CD4-positive, alpha-beta T cell treated with Interleukin-17A for 1 hour (primary cell): ENCODE data around the gene CELF6.

Experiments
- DNase-seq: peaks from one replicate; pipeline ENCODE4 v3.0.0-alpha.2; 2020

Gene CELF6

GRCh38 chr15:72319985-72320671 is at the start of gene CELF6:
CELF6 (minus strand) TSS chr15:72320157; CDS start chr15:72319874, 283 bp downstream.
- DNase-seq = peak; percentile 89

DNA sequence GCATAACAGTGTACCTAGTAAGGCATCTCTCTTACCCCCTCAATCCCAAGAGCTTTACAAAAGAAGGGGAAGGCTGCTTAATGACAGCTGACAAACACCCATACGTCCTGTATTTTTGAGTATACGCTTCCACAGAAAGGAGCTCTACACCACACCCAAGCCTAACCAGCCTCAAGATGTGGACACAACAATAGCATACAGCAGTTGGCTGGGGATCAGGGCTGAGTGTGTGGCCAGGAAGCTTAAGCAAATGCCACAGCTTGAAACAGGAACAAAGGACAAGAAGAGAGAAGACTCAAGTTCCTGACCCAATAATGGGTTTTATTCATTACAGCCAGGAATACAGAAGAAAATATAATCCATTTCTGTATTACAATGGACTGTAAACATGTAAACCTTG is 48.9 kb upstream of the CELF6 start:
- no peak for DNase-seq

- no peak for DNase-seq
These were observed 48.4 kb upstream of the CELF6 start for GRCh38 chr15:72368325-72368724.

- peak; percentile 41 for DNase-seq
These were observed 45.9 kb upstream of the CELF6 start for GRCh38 chr15:72365844-72366243.

DNA sequence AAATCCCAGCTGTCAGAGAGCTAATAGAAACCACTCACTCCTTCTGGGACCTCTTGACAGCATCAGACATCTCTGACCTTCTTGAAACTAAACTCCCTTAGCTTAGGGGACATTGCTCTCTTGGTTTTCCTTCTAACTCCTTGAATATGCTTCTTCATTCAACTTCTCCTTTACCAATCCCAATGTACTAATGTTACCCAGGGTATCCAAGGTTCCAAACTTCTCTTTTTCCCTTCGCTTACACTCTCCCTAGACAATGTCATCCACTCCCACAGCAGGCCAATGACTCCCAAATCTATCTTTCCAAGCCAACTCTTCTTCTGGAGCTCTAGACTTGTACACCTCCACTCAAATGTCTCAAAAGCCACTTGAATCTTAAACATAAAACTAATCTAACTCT is 41.2 kb upstream of the CELF6 start:
- DNase-seq = no peak

- no peak for DNase-seq
These were observed 38.8 kb upstream of the CELF6 start for GRCh38 chr15:72358650-72359171.

- no peak for DNase-seq
These were observed 38.2 kb upstream of the CELF6 start for GRCh38 chr15:72358121-72358520.

GRCh38 chr15:72354496-72354895 is 34.5 kb upstream of the CELF6 start:
- DNase-seq = no peak

- DNase-seq = no peak
These were observed 33.3 kb upstream of the CELF6 start for GRCh38 chr15:72353266-72353665.

DNA sequence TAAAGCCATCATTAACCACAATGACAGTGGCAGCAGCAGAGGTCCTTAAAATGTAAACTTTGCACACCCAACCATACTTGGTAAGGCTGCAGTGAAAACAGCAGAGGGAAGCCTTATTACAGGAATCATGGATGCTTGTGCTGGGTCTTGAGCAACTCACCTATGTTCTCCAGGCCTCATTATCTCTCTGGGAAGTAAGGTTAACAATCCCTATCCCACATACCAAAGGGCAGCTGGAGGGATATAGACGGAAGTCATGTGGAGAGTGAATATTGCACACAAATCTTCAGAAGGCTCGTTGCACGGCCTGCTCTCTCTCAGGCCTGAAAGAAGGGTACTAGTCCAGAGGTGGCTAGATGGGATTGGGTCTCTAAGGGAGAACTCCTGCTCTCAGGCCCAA is 25.8 kb upstream of the CELF6 start:
- no peak for DNase-seq

DNA sequence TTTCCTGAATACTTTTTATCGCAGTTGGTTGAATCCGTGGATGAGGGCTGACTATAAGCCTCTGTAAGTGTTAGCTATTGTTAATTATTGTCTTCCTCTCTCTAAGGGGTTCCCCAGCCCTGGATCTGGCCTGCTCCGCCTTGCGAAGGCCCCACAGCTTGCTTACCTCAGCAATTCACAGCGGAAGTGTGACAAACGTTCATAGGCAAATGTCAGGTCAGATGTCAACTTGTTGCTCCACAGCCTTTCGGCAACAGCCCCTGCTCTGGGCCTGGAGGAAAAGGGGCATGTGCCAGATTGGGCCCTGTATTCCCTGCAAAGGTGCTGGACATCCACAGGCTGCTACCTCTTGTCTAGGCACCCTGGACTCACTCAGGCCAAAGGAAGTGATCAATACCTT is 25.3 kb upstream of the CELF6 start:
- DNase-seq = no peak

- DNase-seq = no peak
These were observed 24.6 kb upstream of the CELF6 start for GRCh38 chr15:72344602-72345001.

- peak; percentile 46 for DNase-seq
These were observed 22.4 kb upstream of the CELF6 start for GRCh38 chr15:72342385-72342784.

- DNase-seq = no peak
These were observed 21.4 kb upstream of the CELF6 start for GRCh38 chr15:72341361-72341760.

GRCh38 chr15:72340366-72340765 is 20.4 kb upstream of the CELF6 start:
- DNase-seq = no peak

DNA sequence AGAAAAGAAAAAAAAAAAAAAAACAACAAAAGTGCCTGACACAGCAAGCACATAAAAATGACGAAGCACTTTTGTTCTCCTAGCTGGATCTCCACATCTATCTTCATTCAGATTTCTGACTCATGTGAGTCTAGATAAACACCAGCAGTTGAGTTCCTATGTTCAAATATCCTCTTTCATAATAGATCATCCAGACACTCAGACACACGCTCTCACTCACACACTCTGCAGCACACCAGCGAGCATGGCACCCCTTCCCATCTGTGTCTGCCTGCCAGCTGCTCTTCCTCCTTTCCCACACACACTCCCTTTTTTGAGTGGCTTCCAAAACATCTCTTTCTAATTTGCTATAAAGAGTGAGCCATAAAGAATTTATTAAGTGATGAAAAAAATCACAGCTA is 19.8 kb upstream of the CELF6 start:
- no peak for DNase-seq

- no peak for DNase-seq
These were observed 18.8 kb upstream of the CELF6 start for GRCh38 chr15:72338617-72339321.

DNA sequence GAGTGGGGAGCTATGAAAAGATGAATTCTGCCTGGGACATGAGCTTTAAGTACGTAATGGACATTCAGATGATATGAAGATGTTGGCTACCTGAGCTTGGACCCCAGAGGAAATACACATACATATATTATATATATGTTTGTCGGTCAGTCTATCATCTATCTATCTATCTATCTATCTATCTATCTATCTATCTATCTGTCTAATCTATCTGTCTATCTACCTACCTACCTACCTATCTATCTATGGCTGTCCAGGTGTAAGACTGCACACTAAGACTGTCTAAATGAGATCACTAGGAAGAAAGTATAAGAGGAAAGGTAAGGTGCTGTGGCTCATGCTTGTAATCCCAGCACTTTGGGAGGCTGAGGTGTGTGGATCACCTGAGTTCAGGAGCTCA is 18.2 kb upstream of the CELF6 start:
- DNase-seq = no peak

- DNase-seq = no peak
These were observed 14.9 kb upstream of the CELF6 start for GRCh38 chr15:72334842-72335241.

GRCh38 chr15:72331021-72331420 is 11.1 kb upstream of the CELF6 start:
- DNase-seq = no peak

GRCh38 chr15:72323752-72324151 is 3.8 kb upstream of the CELF6 start:
- DNase-seq = no peak

GRCh38 chr15:72319360-72319984 is 485 bp downstream of the CELF6 start:
- peak; percentile 45 for DNase-seq

- no peak for DNase-seq
These were observed 1.5 kb downstream of the CELF6 start for GRCh38 chr15:72318408-72318942.
